Epithelial cell of proximal tubule (primary cell): ENCODE measurements around the gene KSR1. TPM values are rescaled to one million over a fixed set of nuclear protein-coding genes. Genes with fewer than 3 reads are reported as not detected.
A peak's percentile ranks its signal among the peaks of the same experiment; 100 is the strongest.
"Not testable (repeated sequence)": the region's sequence is repeated elsewhere in the genome, so short reads cannot be mapped to it uniquely, and the experiment has no call there.

Experiments used
- DNase-seq: peaks from one replicate; pipeline ENCODE4 v3.0.0-alpha.2; 2011; ENCODE audit warnings: low read depth
- H3K4me3 ChIP-seq: 2 replicates; pipeline ENCODE4 v1.5.1; 2011; ENCODE audit warnings: low read depth, mild to moderate bottlenecking, low read length
- CTCF ChIP-seq: conservative IDR thresholded peaks from 2 replicates; pipeline ENCODE4 v1.5.1; 2012; ENCODE audit warnings: low read depth, mild to moderate bottlenecking, low read length
- total RNA-seq: library from RNA; depleted of rRNA; stranded (reverse); fragments of >200 nt; gene quantifications from 2 replicates; pipeline ENCODE4 v1.2.3, GENCODE V29; 2015

The KSR1 gene
- total RNA-seq, 1 donor from 2014 or later: 19.9 TPM

GRCh38 chr17:27644586-27644985 lies 188.3 kb downstream of the KSR1 start:
- DNase-seq: no peak
- no peak overlapping the region for H3K4me3 ChIP-seq
- no peak for TF ChIP-seq CTCF

- not testable (repeated sequence) for H3K4me3 ChIP-seq, DNase-seq
- peak; percentile 16 for TF ChIP-seq CTCF
These were observed 189.4 kb downstream of the KSR1 start for GRCh38 chr17:27645621-27646020.

GRCh38 chr17:27646232-27646631 lies 190.0 kb downstream of the KSR1 start:
- DNase-seq: no peak
- H3K4me3 ChIP-seq: no peak overlapping the region
- TF ChIP-seq CTCF: no peak

- TF ChIP-seq CTCF: no peak
- no peak overlapping the region for H3K4me3 ChIP-seq
- DNase-seq: no peak
These were observed 191.5 kb downstream of the KSR1 start for GRCh38 chr17:27647765-27648164.

GRCh38 chr17:27649111-27649571 lies 192.9 kb downstream of the KSR1 start:
- H3K4me3 ChIP-seq, DNase-seq: not testable (repeated sequence)

GRCh38 chr17:27649929-27650328 lies 193.7 kb downstream of the KSR1 start:
- no peak for DNase-seq
- no peak for TF ChIP-seq CTCF
- no peak overlapping the region for H3K4me3 ChIP-seq

GRCh38 chr17:27650836-27651235 lies 194.6 kb downstream of the KSR1 start:
- TF ChIP-seq CTCF: no peak
- no peak for DNase-seq
- no peak overlapping the region for H3K4me3 ChIP-seq
